GM20000 (cell line): Measurements from ENCODE around the gene PRMT7.
A peak's percentile ranks its signal among the peaks of the same experiment; 100 is the strongest.

Source experiments
- DNase-seq: peaks from one replicate; pipeline ENCODE4 v3.0.0; 2012; ENCODE audit warnings: low spot score
- CTCF ChIP-seq: IDR thresholded peaks from 2 replicates; pipeline ENCODE4 v1.5.1; 2012; ENCODE audit warnings: mild to moderate bottlenecking, control low read depth; ENCODE audit errors: extremely low read depth, missing control alignments

Gene PRMT7

GRCh38 chr16:68279726-68280558 is 30.9 kb upstream of the PRMT7 start:
- no peak for TF ChIP-seq CTCF
- no peak for DNase-seq

DNA sequence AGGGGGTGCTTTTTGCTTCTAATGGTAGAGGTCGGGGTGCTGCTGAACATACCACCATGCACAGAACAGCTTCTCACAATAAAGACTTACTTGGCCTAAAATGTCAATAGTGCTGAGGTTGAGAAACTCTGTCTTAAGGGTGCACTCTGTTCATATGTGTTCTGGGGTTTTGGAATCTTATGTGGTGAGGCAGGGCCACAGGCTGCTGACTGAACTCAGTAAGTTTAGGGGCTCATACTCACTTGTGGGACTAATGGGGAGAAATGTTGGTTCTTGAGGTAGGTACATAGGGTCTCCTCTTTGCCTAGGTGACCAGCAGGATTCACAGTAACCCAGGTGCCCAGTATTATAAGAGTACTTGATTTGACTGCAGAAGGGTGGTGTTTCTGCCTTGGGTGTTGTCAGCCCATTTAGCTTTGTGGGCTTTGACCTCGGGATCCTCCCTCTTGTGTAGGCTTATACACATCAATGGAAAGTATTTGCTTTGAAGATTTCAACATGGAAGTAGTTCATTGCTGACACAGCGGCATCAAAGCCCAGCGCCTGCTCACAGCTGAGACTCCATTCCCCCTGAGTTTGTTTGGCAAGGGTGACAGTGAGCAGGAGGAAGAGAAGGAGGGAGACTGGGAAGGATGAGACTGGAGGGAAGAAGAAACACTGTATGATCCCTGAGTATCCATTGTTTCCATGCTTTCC is 29.3 kb upstream of the PRMT7 start:
- DNase-seq: no peak
- TF ChIP-seq CTCF: no peak

DNA sequence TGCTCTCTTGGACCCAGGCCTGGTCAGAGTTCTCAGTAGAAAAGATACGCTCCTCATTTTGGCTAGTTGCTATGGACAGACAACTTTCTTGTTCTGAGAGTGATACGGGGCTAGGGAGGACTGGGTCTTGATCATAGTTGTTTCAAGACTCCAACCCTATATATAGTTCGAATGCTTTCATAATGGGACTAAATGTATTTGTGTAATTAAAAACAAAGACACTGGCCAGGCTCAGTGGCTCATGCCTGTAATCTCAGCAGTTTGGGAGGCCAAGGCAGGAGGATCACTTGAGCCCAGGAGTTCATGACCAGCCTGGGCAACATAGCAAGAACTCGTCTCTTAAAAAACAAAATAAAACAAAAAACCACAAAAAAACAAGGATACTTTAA is 28.8 kb upstream of the PRMT7 start:
- no peak for TF ChIP-seq CTCF
- no peak for DNase-seq

DNA sequence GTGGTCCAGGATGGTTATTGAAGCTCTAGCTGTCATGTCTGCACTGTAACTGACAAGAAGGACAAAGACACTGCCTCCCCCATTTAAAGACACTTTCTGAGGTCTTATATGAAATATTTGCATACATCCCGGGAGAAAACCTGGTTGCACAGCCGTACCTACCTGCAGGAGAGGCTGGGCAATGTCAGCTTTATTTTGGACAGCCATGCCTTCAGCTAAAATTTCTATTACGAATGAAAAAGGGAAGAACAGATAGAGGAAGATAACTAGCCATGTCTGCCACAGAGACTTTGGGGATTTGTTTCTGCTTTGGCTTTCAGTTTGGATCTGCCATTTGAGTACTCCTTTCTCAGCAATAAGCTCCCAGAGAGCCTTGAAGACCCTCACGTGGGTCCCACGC is 27.5 kb upstream of the PRMT7 start:
- no peak for TF ChIP-seq CTCF

DNA sequence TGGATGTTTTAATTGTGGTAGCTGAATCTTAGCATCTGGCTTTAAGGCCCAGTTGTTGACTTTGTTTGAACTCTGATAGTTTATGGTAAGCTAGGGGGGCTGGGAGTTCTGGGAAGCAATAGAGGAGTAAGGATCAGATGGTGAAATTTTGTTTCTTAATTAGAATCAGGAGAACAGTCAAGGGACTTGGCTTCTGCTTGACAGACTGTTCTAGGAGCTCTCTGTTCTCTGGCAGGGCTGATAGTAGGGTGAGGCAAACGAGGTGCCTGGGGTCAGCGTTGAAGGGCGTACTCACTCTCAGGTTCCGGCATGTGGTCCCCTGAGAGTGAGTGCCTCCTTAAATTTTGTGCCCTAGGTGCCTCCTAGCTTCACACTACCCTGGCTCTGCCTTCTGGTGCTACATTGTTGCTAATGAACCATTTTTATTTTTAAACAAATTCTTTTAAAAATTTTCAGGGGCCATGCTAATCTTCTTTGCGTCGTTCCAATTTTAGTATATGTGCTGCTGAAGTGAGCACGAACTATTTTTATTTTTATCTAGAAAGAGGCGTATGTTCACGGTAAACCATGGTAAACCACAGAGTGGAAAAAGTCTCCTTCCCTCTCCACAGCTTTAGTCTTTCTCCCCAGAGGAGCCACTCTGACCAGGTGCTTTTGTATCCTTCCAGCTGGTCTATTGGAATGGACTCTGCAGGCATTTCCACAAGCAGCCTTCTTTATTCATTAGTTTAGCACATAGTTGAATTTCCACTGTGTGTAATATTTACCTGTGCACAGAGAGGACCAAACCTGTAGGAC is 26.8 kb upstream of the PRMT7 start:
- peak; percentile 69 for DNase-seq

More for the DNA sequence above, 27.5 kb upstream of the PRMT7 start:
- DNase-seq: no peak

GRCh38 chr16:68284847-68285246 is 26.0 kb upstream of the PRMT7 start:
- no peak for TF ChIP-seq CTCF
- DNase-seq: peak; percentile 78

More for the DNA sequence above, 26.8 kb upstream of the PRMT7 start:
- TF ChIP-seq CTCF: no peak
